Mesenchymal stem cell (in vitro differentiated cells and primary cell): ENCODE results near the gene EXD3.

Experiments used
- DNase-seq: peaks from one replicate; pipeline ENCODE4 v3.0.0-alpha.2; 2013
- H2AFZ ChIP-seq: one replicate; pipeline ENCODE4 v1.6.1; 2013; ENCODE audit warnings: low read depth, mild to moderate bottlenecking, control low read depth, inconsistent platforms, low read length, moderate library complexity
- H2AK5ac ChIP-seq: 2 replicates; pipeline ENCODE4 v1.6.1; 2013; ENCODE audit warnings: low read length, moderate library complexity, mild to moderate bottlenecking, inconsistent platforms; ENCODE audit not compliant: severe bottlenecking
- H2BK120ac ChIP-seq: one replicate; pipeline ENCODE4 v1.6.1; 2013; ENCODE audit warnings: low read depth, mild to moderate bottlenecking, inconsistent platforms, low read length, moderate library complexity
- H2BK12ac ChIP-seq, 2 experiments: one replicate each; pipeline ENCODE4 v1.6.1; 2013; ENCODE audit warnings: inconsistent platforms in 2 of 2, low read length in 2 of 2, mild to moderate bottlenecking in 2 of 2, moderate library complexity in 2 of 2, control low read depth in 1 of 2
- H2BK15ac ChIP-seq: one replicate; pipeline ENCODE4 v1.6.1; 2013; ENCODE audit warnings: mild to moderate bottlenecking, low read depth, inconsistent platforms; ENCODE audit not compliant: poor library complexity, severe bottlenecking
- H2BK5ac ChIP-seq: 2 replicates; pipeline ENCODE4 v1.6.1; 2013; ENCODE audit warnings: low read depth, mild to moderate bottlenecking, low read length, control low read depth, inconsistent platforms; ENCODE audit not compliant: poor library complexity, severe bottlenecking
- H3K14ac ChIP-seq, 2 experiments: one replicate each; pipeline ENCODE4 v1.6.1; 2013; ENCODE audit warnings: inconsistent platforms in 2 of 2, low read length in 2 of 2, control low read depth in 1 of 2, mild to moderate bottlenecking in 1 of 2, moderate library complexity in 1 of 2
- H3K18ac ChIP-seq, 2 experiments: one replicate each; pipeline ENCODE4 v1.6.1; 2013; ENCODE audit warnings: inconsistent platforms in 2 of 2, low read length in 2 of 2, control low read depth in 1 of 2, low read depth in 1 of 2, mild to moderate bottlenecking in 1 of 2
- H3K23ac ChIP-seq, 2 experiments: one replicate each; pipeline ENCODE4 v1.6.1; 2013; ENCODE audit warnings: inconsistent platforms in 2 of 2, low read length in 2 of 2, mild to moderate bottlenecking in 2 of 2, moderate library complexity in 2 of 2, control low read depth in 1 of 2
- H3K27ac ChIP-seq: 2 replicates; pipeline ENCODE4 v1.5.1; 2013; ENCODE audit warnings: mild to moderate bottlenecking, moderate library complexity, low read length, control low read depth, inconsistent platforms; ENCODE audit not compliant: poor library complexity, severe bottlenecking
- H3K27me3 ChIP-seq, 2 experiments: 2 replicates each; pipeline versions ENCODE4 v1.6.1 to v1.7.0; 2013; ENCODE audit warnings: low read length in 2 of 2, mild to moderate bottlenecking in 2 of 2, moderate library complexity in 2 of 2, control low read depth in 1 of 2, inconsistent platforms in 1 of 2; ENCODE audit not compliant: control insufficient read depth in 1 of 2, insufficient read depth in 1 of 2
- H3K36me3 ChIP-seq, 2 experiments: 2 replicates each; pipeline versions ENCODE4 v1.6.1 to v1.7.0; 2013; ENCODE audit warnings: low read length in 2 of 2, control low read depth in 1 of 2, inconsistent platforms in 1 of 2, low read depth in 1 of 2, mild to moderate bottlenecking in 1 of 2; ENCODE audit not compliant: insufficient read depth in 2 of 2, control insufficient read depth in 1 of 2
- H3K4ac ChIP-seq, 2 experiments: one replicate each; pipeline ENCODE4 v1.6.1; 2013; ENCODE audit warnings: inconsistent platforms in 2 of 2, low read length in 2 of 2, mild to moderate bottlenecking in 2 of 2, moderate library complexity in 2 of 2, control low read depth in 1 of 2, low read depth in 1 of 2
- H3K4me1 ChIP-seq: 2 replicates; pipeline ENCODE4 v1.6.1; 2013; ENCODE audit warnings: low read depth, low read length, control low read depth; ENCODE audit not compliant: control insufficient read depth, insufficient read depth
- H3K4me2 ChIP-seq: 2 replicates; pipeline ENCODE4 v1.6.1; 2013; ENCODE audit warnings: low read length, mild to moderate bottlenecking, inconsistent platforms; ENCODE audit not compliant: poor library complexity, severe bottlenecking
- H3K4me3 ChIP-seq, 2 experiments: 2 replicates each; pipeline versions ENCODE4 v1.5.1 to v1.7.0; 2013; ENCODE audit warnings: low read length in 2 of 2, mild to moderate bottlenecking in 2 of 2, control low read depth in 1 of 2, low read depth in 1 of 2; ENCODE audit not compliant: insufficient read depth in 1 of 2
- H3K79me1 ChIP-seq: replicated peaks from 2 replicates; pipeline ENCODE4 v1.6.1; 2013; ENCODE audit warnings: mild to moderate bottlenecking, control low read depth, low read length, inconsistent platforms; ENCODE audit not compliant: poor library complexity, severe bottlenecking
- H3K9ac ChIP-seq: 2 replicates; pipeline ENCODE4 v1.7.0; 2013; ENCODE audit warnings: mild to moderate bottlenecking, low read length, moderate library complexity
- H3K9me3 ChIP-seq: 2 replicates; pipeline ENCODE4 v1.7.0; 2013; ENCODE audit warnings: mild to moderate bottlenecking, low read length; ENCODE audit not compliant: control insufficient read depth
- H4K8ac ChIP-seq: one replicate; pipeline ENCODE4 v1.6.1; 2013; ENCODE audit warnings: inconsistent platforms, mild to moderate bottlenecking, low read length, moderate library complexity
- H4K91ac ChIP-seq: one replicate; pipeline ENCODE4 v1.6.1; 2013; ENCODE audit warnings: mild to moderate bottlenecking, low read length, inconsistent platforms
- WGBS: methylation state at CpG from one replicate; pipeline ENCODE4 v1.1.7; 2013; ENCODE audit warnings: mixed read lengths; 5-methylcytosine and 5-hydroxymethylcytosine counted together

The EXD3 gene

GRCh38 chr9:137457406-137458193, 34.6 kb upstream of the EXD3 start:
- Histone ChIP-seq H2BK15ac (peak overlapping the region; percentile 26), H2AFZ (no peak overlapping the region), H3K4me3 (peak overlapping the region; percentile 73 to 84), H3K27ac (no peak overlapping the region), H2BK12ac (peak overlapping the region in 1 of 2 experiments; percentile 16), H3K9ac (peak overlapping the region; percentile 84), H3K9me3 (no peaks in the 10 kb centered on the region), H3K36me3 (peaks cover 19 to 52% of the 10 kb centered on the region in 2 experiments), H4K91ac (peak overlapping the region; percentile 43), H3K4ac (peak overlapping the region; percentile 24 to 36), H2BK120ac (no peak overlapping the region), H3K79me1 (peaks cover 18% of the 10 kb centered on the region), H3K14ac (peak overlapping the region in 1 of 2 experiments; percentile 37), H2BK5ac (no peak overlapping the region), H3K27me3 (no peaks in the 10 kb centered on the region), H3K23ac (peak overlapping the region in 1 of 2 experiments; percentile 97), H4K8ac (no peak overlapping the region), H3K4me1 (peaks cover 65% of the 10 kb centered on the region), H2AK5ac (peak overlapping the region; percentile 24), H3K4me2 (peak overlapping the region; percentile 92), H3K18ac (peak overlapping the region in 1 of 2 experiments; percentile 54)
- WGBS, result 97% methylated on average over 36 of the region's 44 CpGs
- DNase-seq, result no peak

GRCh38 chr9:137456864-137457405, 34.0 kb upstream of the EXD3 start:
- Histone ChIP-seq H3K4me2 (peak overlapping the region; percentile 30), H3K4me1 (peaks cover 63% of the 10 kb centered on the region), H4K8ac (no peak overlapping the region), H2AK5ac (peak overlapping the region; percentile 24), H2BK12ac (no peak overlapping the region), H3K79me1 (peaks cover 19% of the 10 kb centered on the region), H3K23ac (no peak overlapping the region), H3K14ac (no peak overlapping the region), H3K27ac (peak overlapping the region; percentile 68), H2AFZ (no peak overlapping the region), H3K18ac (no peak overlapping the region), H2BK5ac (no peak overlapping the region), H2BK15ac (no peak overlapping the region), H3K9ac (no peak overlapping the region), H3K9me3 (no peaks in the 10 kb centered on the region), H3K27me3 (no peaks in the 10 kb centered on the region), H3K4ac (no peak overlapping the region), H2BK120ac (no peak overlapping the region), H3K4me3 (no peak overlapping the region), H4K91ac (no peak overlapping the region), H3K36me3 (peaks cover 19 to 55% of the 10 kb centered on the region in 2 experiments)
- 96% methylated on average over 9 of the region's 10 CpGs for WGBS
- DNase-seq, result no peak

- Histone ChIP-seq H4K91ac (no peak overlapping the region), H2AK5ac (no peak overlapping the region), H3K27me3 (no peaks in the 10 kb centered on the region), H2BK12ac (no peak overlapping the region), H3K9me3 (no peaks in the 10 kb centered on the region), H3K36me3 (peaks cover 19 to 59% of the 10 kb centered on the region in 2 experiments), H3K79me1 (peaks cover 19% of the 10 kb centered on the region), H4K8ac (no peak overlapping the region), H2BK120ac (no peak overlapping the region), H3K14ac (no peak overlapping the region), H3K4ac (no peak overlapping the region), H3K27ac (peak overlapping the region; percentile 68), H3K23ac (no peak overlapping the region), H2BK15ac (no peak overlapping the region), H3K4me1 (peaks cover 59% of the 10 kb centered on the region), H3K4me2 (peak overlapping the region; percentile 31), H3K9ac (no peak overlapping the region), H3K4me3 (no peak overlapping the region), H3K18ac (no peak overlapping the region), H2BK5ac (peak overlapping the region; percentile 33), H2AFZ (no peak overlapping the region)
- DNase-seq, result no peak
- 91% methylated on average over 12 of the region's 12 CpGs for WGBS
Measured at GRCh38 chr9:137456061-137456863, 33.3 kb upstream of the EXD3 start.
